GM12874 (cell line): ENCODE results near the gene EXOC4.

ENCODE experiments used
- TF ChIP-seq, protein P1 (sequence below): IDR thresholded peaks from 2 replicates; pipeline ENCODE4 v1.5.1; 2011; ENCODE audit warnings: low read depth, mild to moderate bottlenecking, control low read depth, low read length, moderate library complexity; ENCODE audit not compliant: insufficient read depth

EXOC4 gene

DNA sequence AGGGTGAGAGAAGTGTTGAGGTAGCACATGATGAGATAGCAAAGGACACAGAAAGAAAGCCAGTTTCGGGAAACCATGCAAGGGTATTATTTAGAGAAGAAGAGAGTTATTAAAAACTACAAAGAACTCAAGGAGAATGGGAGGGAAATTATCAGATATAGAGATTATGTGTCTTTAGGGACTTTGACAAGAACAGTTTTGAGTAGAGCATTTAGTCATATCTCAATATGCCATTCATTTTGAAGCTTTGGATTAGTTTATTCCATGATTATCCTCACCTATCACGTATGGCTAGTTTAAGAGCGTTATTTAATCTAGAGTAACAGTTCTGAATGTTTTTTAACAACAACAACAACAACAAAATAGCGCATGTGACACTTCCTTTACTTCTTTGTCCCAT, 409.4 kb downstream of the EXOC4 start:
- TF ChIP-seq, protein P1, sequence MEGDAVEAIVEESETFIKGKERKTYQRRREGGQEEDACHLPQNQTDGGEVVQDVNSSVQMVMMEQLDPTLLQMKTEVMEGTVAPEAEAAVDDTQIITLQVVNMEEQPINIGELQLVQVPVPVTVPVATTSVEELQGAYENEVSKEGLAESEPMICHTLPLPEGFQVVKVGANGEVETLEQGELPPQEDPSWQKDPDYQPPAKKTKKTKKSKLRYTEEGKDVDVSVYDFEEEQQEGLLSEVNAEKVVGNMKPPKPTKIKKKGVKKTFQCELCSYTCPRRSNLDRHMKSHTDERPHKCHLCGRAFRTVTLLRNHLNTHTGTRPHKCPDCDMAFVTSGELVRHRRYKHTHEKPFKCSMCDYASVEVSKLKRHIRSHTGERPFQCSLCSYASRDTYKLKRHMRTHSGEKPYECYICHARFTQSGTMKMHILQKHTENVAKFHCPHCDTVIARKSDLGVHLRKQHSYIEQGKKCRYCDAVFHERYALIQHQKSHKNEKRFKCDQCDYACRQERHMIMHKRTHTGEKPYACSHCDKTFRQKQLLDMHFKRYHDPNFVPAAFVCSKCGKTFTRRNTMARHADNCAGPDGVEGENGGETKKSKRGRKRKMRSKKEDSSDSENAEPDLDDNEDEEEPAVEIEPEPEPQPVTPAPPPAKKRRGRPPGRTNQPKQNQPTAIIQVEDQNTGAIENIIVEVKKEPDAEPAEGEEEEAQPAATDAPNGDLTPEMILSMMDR: no peak

DNA sequence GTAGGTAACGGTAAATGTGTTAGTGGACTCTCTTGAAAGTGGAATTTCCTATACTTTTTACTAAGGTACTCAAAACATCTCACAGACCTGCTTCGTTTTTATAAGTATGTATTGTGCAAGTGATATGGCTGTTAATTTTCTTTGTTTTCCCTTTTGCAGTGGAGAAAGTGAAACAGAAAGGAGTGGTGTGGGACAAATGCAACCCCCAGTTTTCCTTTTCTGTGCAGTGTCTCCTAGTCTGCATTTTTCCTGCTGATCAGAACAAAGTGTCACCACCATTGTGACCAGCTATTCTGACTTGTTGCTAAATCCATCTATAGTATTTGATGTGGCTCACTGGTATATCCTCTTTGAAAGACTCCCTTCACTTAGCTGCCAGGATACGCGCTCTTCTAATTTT, 410.0 kb downstream of the EXOC4 start:
- TF ChIP-seq, protein P1: no peak

DNA sequence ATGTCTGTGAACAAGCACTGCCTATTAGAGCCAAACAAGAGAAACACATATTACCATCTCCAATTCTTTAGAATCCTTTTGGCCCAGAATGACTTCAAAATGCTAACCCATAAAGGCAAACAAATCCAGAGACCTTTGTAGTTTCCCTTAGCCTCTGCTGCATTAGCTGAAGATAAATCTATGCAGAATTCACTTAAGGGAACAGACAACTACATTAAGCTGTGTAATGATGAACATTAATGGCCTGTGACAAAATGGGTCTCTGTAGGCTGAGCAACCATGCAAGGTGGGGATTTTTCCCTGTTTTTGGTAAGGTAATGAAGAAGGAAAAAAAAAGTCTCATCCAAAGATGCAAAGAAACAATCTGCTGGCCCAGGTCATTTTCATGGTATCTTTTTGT, 411.6 kb downstream of the EXOC4 start:
- TF ChIP-seq, protein P1: no peak

DNA sequence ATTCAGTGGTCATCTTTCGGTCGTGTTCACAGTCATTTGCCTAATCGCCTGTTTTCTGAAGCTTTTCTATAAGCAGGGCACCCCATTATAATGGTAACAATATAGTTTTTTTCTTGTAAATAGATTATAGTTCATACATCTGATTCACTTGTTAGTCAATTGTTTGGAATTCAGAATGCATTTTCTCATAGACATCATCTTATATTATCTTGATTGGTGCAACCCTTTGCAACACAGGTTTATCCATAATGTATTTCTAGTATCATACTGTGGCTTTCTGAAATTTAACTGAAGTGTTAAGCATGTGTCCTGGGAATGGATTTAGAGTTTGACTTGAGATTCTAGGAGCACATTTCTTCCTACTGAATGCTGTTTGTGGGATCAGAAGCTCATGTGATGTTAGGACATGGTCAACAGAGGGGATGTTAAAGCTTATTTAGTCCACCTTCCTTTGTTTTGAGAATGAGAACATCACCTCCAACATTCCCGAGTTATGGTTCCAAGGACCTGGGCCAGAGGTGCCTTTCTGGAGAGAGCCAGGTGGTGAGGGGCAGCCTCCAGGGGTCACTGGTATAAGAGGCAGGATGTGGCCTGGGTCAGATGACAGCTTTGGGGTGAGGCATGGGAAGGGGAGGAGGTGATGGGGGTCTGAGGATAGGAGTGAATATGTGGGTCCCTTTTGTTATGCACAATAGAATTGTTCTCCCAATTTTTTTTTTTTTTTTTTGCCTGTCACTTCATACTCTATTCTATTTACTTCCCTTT, 415.6 kb downstream of the EXOC4 start:
- TF ChIP-seq, protein P1: no peak

DNA sequence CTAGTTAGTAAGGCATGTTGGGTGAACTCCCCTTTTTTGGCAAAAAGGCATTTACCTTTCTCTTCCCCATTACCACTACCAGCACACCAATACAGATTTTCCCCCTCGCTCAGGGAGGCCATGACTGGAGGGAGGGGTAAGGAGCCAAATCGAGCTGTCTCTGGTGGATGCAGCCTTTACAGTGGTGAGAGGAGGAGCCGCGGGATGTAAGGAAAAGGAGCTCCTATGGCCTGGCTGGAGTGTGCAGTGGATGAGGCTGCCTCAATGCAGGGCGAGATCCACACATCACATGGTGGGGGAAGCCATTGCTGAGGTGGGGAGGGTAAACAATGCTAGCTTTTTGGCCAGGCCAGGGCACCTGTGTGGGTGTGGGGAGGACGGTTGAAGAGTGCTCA, 416.2 kb downstream of the EXOC4 start:
- TF ChIP-seq, protein P1: no peak

DNA sequence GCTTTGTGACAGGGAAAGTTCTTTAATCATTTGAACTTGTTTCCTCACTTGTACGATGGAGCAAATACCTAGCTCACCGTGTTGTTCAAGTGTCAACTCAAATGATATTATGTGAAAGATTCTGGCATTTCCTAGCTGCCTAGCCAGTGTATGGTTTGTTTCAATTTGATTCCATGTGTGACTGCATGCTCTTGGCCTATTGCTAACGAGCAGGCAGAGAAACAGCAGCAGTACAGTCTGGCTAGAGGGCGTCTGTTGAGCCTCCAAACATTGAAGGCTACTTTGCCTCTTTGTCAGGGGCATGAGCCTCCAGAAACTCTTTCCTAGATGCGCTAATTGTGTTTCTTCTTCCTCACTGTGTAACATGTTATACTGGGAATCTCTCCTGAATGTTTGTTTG, 417.4 kb downstream of the EXOC4 start:
- TF ChIP-seq, protein P1: no peak

DNA sequence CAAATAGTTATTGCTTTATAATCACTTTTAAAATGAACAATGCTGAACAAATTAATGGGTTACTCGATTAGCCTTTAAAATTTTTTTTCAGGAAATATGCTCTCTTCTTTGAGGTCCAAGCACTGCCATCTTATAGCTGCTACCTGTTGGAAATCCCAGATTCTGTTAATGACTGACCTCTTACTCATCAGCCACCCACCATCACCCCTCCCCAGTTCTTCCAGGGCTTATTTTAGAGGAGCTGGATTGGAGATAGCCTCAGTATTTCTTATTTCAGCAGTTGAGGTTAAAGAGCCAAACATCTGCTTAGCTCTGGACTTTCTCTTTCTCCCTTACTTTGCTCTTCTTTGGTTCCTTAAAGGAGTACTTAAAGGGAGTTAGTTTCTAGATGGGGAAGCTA, 420.0 kb downstream of the EXOC4 start:
- TF ChIP-seq, protein P1: no peak
